ENCODE data around the gene ATP1B1. TPM values are rescaled to one million over a fixed set of nuclear protein-coding genes. Genes with fewer than 3 reads are reported as not detected.

Gene ATP1B1
- total and polyA plus RNA-seq, 9 of the 15 experiments (the other 6 are each of a cell fraction or from before 2014, with no cell fraction given): 0.76 to 3.0 (median 1.7) TPM

GRCh38 chr1:169160845-169161495 is 54.5 kb downstream of the ATP1B1 start:
- ATAC-seq (no peak), FAIRE-seq (no peak), DNase-seq (ENCODE audit: extremely low read depth in 1 of 4, low spot score in 3 of 4) (no peak)
- Histone ChIP-seq H3K4me2 (ENCODE audit: insufficient read depth, low read length) (no peak overlapping the region), H3K79me2 (ENCODE audit: control insufficient read depth, insufficient read depth, low read length) (no peaks in the 10 kb centered on the region), H3K27ac (ENCODE audit: extremely low read depth, low read depth, low read length) (no peak overlapping the region), H3K9me1 (ENCODE audit: control insufficient read depth, insufficient read depth, low read length) (no peaks in the 10 kb centered on the region), H3K27me3 (ENCODE audit: control insufficient read depth in 2 of 2, insufficient read depth in 2 of 2, low read length in 2 of 2) (no peaks in the 10 kb centered on the region), H4K20me1 (replicated peaks; ENCODE audit: control insufficient read depth, insufficient read depth, low read length) (no peaks in the 10 kb centered on the region), H3K4me1 (replicated peaks in 1 of 2; ENCODE audit: control insufficient read depth in 2 of 2, insufficient read depth in 2 of 2, low read length in 2 of 2) (peaks cover 0 to 6% of the 10 kb centered on the region in 2 experiments; a peak in 3 of 5 replicates), H3K36me3 (ENCODE audit: control insufficient read depth, insufficient read depth, low read length) (no peaks in the 10 kb centered on the region), H3K4me3 (no peak overlapping the region), H2AFZ (ENCODE audit: low read depth, low read length) (no peak overlapping the region), H3K9me3 (replicated peaks; ENCODE audit: control insufficient read depth, insufficient read depth, low read depth, low read length) (no peaks in the 10 kb centered on the region), H3K9ac (ENCODE audit: insufficient read depth in 1 of 2, low read depth in 2 of 2, low read length in 2 of 2) (no peak overlapping the region)
- ChIA-PET POLR2A (interaction anchor here (0.6 kb wide), 1 partner anchor 68 kb away, joined by 3 read pairs; no protein-coding TSS in a partner anchor), CTCF (ENCODE audit: low intra/inter-chr PET ratio) (no interaction called here)
- no TSS peak for BruUV-seq (replicated peaks)
- in situ Hi-C loops (cut with MboI) (no loop called here), intact Hi-C loops (cut with micrococcal nuclease) (no loop called here)
- no peak for TF ChIP-seq CAMTA2 (CRISPR knock-in tag; conservative IDR thresholded peaks at IDR 0.05)
- TF ChIP-seq KDM4B (IDR thresholded peaks at IDR 0.05; ENCODE audit: borderline replicate concordance in 2 of 2, low read depth in 1 of 2): no peak
- TF ChIP-seq GATAD2A (IDR thresholded peaks at IDR 0.05): no peak
- no peak for TF ChIP-seq CTBP1 (IDR thresholded peaks at IDR 0.05; ENCODE audit: borderline replicate concordance)
- no peak for TF ChIP-seq TGIF2 (CRISPR knock-in tag; IDR thresholded peaks at IDR 0.05)
- no peak for TF ChIP-seq ZNF134 (CRISPR knock-in tag; conservative IDR thresholded peaks at IDR 0.05)
- TF ChIP-seq ZFP36 (IDR thresholded peaks at IDR 0.05; ENCODE audit: low read depth, low read length, partially characterized antibody): no peak
- no peak for TF ChIP-seq CLOCK (CRISPR knock-in tag; IDR thresholded peaks at IDR 0.05; ENCODE audit: borderline replicate concordance)
- no peak for TF ChIP-seq ZNF280B (CRISPR knock-in tag; IDR thresholded peaks at IDR 0.05)
- no peak for TF ChIP-seq CGGBP1 (CRISPR knock-in tag; IDR thresholded peaks at IDR 0.05)
- TF ChIP-seq MAFG (tag; conservative IDR thresholded peaks at IDR 0.05): no peak
- no peak for TF ChIP-seq USF1 (CRISPR knock-in tag; IDR thresholded peaks at IDR 0.05)
- no peak for TF ChIP-seq TAF7 (tag; IDR thresholded peaks at IDR 0.05)
- TF ChIP-seq ZNF384 (IDR thresholded peaks at IDR 0.05; ENCODE audit: low read depth, low read length): no peak
- WGBS (ENCODE audit: insufficient coverage, low coverage, missing lambda C conversion rate): 36% methylated on average over 3 of the region's 3 CpGs
